Mesenteric fat pad (tissue), 1 donor: ENCODE results near the gene SNX32. TPM values are rescaled to one million over a fixed set of nuclear protein-coding genes. Genes with fewer than 3 reads are reported as not detected.

Source experiments
- DNase-seq: peaks from one replicate; pipeline ENCODE4 v3.0.0-alpha.2; 2020; ENCODE audit warnings: low spot score
- total RNA-seq: library from RNA; stranded (reverse); fragmentation: NEBNext Ultra II Directional; extraction: Animal tissue kit (Norgen Biotek cat#: 25700); gene quantifications from one replicate; pipeline ENCODE4 v1.2.1, GENCODE V29; 2021
- donor health status: DM: yes; HTN: yes; CAD: no.

Gene SNX32
- total RNA-seq, 1 donor from 2014 or later, result not detected

DNA sequence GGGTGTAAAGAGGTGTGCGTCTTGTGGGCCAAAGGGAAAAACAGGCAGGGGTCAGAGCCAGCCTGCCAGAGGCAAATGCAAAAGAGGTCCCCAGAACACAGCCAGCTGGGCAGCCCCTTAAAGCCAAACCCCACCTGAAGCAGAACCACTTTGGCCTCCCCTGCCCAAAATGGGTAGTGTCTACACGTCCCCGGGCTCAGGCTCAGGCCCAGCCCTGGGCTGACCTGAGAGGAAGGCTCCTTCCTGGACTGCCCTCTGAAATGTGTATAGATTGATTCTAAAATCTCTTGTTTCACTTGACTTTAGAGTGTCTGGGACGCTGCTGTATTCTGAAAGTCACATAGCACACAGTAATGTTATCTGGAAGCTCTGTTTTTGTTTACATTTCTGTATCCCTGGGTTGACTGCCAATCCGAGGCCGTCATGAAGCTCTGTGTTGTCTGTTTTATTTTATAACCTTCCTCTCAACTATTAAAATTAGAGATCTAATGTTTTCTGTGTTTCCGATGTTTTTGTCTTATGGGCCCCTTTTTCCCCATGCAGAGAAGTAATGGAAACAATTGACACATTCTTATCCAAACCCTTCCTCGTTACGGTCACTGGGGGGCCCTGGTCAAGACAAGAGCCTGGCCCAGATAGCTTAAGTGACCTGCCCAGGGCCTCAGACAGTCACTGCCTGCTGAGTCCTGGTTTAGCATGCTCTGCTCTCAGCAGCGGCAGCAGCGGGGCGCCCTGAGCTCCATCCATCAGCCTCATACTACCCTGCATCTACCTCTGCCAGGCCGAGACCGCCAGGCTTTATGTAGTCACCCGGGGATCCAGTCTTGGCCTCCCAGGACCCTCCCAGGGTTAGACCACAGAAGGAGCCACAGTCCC, 36.8 kb upstream of the SNX32 start:
- no peak for DNase-seq

DNA sequence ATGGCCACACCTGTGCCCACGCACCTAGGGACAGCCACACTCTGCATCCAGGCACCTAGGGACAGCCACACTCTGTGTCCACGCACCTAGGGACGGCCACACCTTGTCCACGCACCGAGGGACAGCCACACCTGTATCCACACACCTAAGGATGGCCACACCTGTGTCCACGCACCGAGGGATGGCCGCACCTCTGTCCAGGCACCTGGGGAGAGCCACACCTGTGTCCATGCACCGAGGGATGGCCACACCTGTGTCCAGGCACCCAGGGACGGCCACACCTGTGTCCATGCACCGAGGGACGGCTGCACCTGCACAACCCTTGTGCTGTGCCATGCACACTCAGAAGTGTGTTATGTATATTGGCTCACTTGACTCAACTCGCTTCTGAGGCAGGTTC, 36.1 kb upstream of the SNX32 start:
- DNase-seq, result no peak

DNA sequence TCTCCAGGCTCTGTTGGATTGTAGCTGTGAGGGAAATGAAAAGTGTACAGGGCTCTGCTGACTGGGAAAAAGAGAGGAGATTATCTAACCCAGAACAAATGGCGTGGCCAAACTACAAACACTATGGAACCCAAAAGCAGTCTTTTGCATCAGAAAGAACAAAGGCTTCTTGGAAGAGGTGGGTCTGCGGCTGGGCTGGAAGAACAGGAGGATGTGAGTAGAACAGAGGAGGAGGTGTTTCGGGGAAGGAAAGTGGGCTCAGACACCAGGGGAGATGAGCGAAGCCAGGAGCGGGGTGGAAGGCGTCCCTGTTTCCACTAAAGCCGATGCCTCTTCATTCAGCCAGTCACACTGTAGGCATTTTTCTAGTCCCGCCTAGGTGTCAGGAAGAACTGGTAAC, 34.9 kb upstream of the SNX32 start:
- DNase-seq, result no peak

- DNase-seq, result no peak
Observed at GRCh38 chr11:65801153-65801987, 32.4 kb upstream of the SNX32 start.

- no peak for DNase-seq
Observed at GRCh38 chr11:65802841-65803240, 30.9 kb upstream of the SNX32 start.

GRCh38 chr11:65803797-65804492, 29.8 kb upstream of the SNX32 start:
- DNase-seq, result no peak

GRCh38 chr11:65806979-65807378, 26.8 kb upstream of the SNX32 start:
- DNase-seq, result no peak

DNA sequence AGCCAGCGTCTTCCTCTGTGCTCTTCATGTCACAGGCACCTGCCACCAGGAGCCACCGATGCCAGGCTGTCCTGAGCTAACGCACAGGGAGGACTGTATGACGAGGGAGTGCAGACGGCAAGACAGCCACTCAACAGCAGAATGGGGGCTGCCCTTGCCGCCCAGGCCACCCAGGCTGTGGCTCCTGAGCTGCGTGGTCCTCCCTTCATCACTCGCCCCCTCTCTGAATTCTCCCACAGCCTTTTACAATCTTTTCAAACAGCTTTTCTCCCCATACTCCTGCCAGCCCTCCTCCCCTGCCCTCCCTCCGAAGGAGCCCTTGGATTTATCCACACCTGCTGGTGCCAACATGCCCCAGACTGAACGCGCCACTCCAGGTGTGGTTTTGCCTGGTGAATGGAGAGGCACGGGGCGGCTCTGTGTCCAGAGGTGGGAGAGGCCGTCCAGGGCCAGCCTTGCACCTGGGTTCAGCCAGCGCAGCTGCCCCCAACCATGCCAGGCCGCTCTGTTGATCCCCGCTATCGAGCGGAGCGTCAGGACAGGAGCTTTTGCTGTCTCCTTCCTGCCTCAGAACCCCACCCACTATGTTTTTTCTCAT, 24.9 kb upstream of the SNX32 start:
- DNase-seq, result no peak

- no peak for DNase-seq
Observed at GRCh38 chr11:65809496-65809895, 24.3 kb upstream of the SNX32 start.

GRCh38 chr11:65810046-65810868, 23.5 kb upstream of the SNX32 start:
- no peak for DNase-seq

GRCh38 chr11:65811764-65812475, 21.8 kb upstream of the SNX32 start:
- DNase-seq, result no peak

- DNase-seq, result no peak
Observed at GRCh38 chr11:65814131-65814985, 19.4 kb upstream of the SNX32 start.

DNA sequence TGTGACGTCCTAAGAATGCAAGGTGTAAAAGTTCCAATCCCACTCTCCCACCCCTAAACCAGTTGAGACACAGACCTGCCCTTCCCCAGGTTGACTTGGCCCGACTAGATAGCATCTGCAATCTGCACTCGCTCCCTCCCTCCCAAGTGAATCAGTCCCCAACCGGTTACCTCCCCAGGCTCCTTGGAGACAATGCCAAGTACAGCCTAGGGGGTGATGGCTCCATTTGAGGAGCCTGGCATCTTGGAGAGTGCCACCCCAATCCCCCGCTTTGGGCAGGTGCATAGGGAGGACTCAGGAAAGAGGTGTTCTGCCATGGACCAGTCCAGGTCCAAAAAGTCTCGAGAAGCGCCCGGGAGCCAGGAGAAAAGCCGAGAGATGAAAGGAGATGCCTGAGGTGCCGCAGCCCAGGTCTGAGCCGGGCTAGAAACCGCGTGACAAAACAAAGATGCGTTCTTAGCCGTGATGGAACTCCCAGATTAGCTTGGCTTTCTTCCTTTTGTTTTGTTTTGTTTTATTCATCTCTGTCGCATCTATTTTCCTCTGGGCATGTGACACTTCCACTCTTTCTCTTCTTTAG, 18.7 kb upstream of the SNX32 start:
- no peak for DNase-seq

GRCh38 chr11:65816696-65817095, 17.1 kb upstream of the SNX32 start:
- DNase-seq, result no peak

DNA sequence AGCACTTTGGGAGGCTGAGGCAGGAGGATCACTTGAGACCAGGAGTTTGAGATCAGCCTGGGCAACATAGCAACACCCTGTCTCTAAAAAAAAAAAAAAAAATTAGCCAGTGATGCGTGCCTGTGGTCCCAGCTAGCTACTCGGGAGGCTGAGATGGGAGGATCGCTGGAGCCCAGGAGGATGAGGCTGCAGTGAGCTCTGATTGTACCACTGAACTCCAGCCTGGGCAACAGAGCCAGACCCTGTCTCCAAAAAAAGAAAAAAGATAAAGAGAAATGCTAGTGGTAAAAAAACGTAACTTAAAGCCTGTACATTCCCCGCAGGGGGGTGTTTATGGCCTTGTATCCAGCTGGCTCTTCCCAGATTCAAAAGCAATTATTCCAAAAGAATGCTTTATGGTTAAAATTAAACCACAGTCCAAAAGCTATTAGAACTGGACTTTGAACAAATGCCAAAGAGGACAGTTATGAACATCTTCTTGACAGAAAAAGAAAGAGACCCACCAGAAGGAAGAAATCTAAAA, 16.4 kb upstream of the SNX32 start:
- no peak for DNase-seq

DNA sequence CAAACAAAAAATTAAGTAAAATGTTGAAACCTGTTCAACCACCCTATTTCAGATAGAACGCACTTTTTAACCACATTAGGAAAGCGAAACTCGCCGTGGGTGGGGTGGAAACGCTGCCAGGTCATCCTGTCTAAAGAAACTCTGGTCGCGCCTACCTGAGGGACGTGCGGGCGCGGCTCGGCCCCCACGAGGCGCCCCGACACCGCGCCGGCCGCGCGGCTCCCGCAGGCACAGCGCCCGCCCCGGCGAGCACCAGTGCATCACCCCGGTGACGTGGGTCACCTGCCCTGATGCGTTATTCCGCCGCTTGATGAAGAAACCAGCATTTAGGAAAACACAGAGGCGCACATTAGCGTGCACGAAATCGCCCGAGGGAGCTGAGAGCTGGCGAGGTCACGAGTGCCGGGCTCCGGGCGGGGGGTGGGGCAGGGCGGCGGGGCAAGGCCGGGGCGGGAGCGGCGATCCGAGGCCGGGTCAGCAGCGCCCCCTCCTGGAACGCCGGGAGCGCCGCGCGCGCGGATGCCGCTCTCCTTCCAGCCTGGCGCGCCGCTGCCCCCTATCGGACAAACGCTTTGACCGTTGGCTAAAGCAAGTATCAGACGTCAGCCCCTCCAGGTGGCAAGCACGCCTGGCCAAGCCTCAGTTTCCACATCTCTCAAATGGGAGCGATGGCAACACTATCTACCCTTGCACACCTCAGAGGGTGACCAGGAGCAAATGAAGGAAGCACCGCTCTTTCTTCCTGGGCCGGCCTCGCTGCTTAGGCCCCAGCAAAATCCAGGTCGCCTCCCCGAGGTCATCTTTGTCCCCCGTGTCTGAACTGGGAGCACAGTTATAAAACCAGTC, 15.7 kb upstream of the SNX32 start:
- DNase-seq, result peak; percentile 98

DNA sequence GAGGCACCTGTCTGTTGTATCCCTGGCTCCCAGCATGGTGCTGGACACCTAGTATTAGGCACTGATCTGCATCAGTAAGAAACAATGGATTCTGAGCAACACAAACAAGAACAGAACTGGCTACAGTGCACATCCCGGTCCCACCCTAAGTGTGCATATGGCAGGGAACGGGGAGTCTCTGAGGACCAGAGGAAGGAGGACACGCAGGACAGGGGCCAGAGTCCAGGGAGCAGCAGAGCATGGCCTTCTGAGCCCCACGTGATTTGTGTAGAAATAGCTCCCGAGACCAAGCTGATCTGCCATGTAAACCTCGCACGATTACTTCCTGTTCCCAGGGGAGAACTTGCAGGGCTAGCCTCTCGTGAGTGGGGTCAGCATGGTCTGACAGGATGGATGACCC, 12.7 kb upstream of the SNX32 start:
- DNase-seq, result no peak
